Upper lobe of left lung (tissue), 4 donors: ENCODE measurements around the gene NHLRC2.

Source experiments
- CTCF ChIP-seq, 6 experiments: fragments of 450-650 bp in 4 of 6; fragments of 200-600 bp in 2 of 6; sonication (generic) in 2 of 6; IDR thresholded peaks; one replicate each; pipeline ENCODE4 v1.5.1; 2016 to 2019; ENCODE audit warnings: antibody characterized with exemption in 6 of 6
- EP300 ChIP-seq, 4 donors: sonication (generic); formaldehyde crosslinking; IDR thresholded peaks; one replicate each; pipeline ENCODE4 v1.5.1; 2017; ENCODE audit warnings: antibody characterized with exemption in 4 of 4, control low read depth in 2 of 4
- POLR2A ChIP-seq, 4 donors: fragments of 450-650 bp; IDR thresholded peaks; one replicate each; pipeline ENCODE4 v1.5.1; 2016 to 2017; ENCODE audit warnings: antibody characterized with exemption in 4 of 4, mild to moderate bottlenecking in 2 of 4
- POLR2AphosphoS5 ChIP-seq, 2 donors: sonication (generic); formaldehyde crosslinking; IDR thresholded peaks; one replicate each; pipeline ENCODE4 v1.5.1; 2017; ENCODE audit warnings: antibody characterized with exemption in 2 of 2

- TF ChIP-seq CTCF (IDR thresholded peaks at IDR 0.05) = no peak
- TF ChIP-seq EP300 (IDR thresholded peaks at IDR 0.05) = no peak
- no peak for TF ChIP-seq POLR2A (IDR thresholded peaks at IDR 0.05)
- no peak for TF ChIP-seq POLR2AphosphoS5 (IDR thresholded peaks at IDR 0.05)
Measured at GRCh38 chr10:113856563-113856962, 2.1 kb downstream of the NHLRC2 start.
